ENCODE results near the gene GPR146. TPM values are rescaled to one million over a fixed set of nuclear protein-coding genes. Genes with fewer than 3 reads are reported as not detected.

The GPR146 gene
- total and polyA plus RNA-seq, 2 of the 4 experiments (the other 2 are of a cell fraction) = 2.2 to 3.4 TPM

GRCh38 chr7:1045069-1046063 lies 1.0 kb downstream of the GPR146 start:
- H2BK5ac ChIP-seq (ENCODE audit: low read depth, low read length, poor library complexity, severe bottlenecking) = no peak overlapping the region
- no peak overlapping the region for H4K5ac ChIP-seq (ENCODE audit: low read depth, low read length)
- H4K8ac ChIP-seq (ENCODE audit: low read depth in 2 of 2, low read length in 2 of 2) = no peak overlapping the region
- POLR2A ChIA-PET (ENCODE audit: unreplicated experiment) = no interaction called here
- peak overlapping the region; percentile 87 for H2AFZ ChIP-seq (replicated peaks; ENCODE audit: low read length, poor library complexity)
- intact Hi-C loops (cut with micrococcal nuclease) = loop anchor here (10.0 kb wide), 1 partner anchor 141 kb away; no protein-coding TSS in a partner anchor
- in situ Hi-C loops (cut with MboI; ENCODE audit: low sequenced_read_pairs) = no loop called here
- H2AK5ac ChIP-seq (ENCODE audit: low read depth, low read length) = peak overlapping the region; percentile 13; the same call in 1 of the 2 replicates
- H3K4ac ChIP-seq (ENCODE audit: low read depth, low read length) = no peak overlapping the region
- peaks cover 10 to 36% of the 10 kb centered on the region in 2 experiments; a peak in 3 of 4 replicates for H3K79me1 ChIP-seq (ENCODE audit: low read depth in 1 of 2, low read length in 2 of 2)
- peaks cover 24% of the 10 kb centered on the region; the same call in 1 of the 2 replicates for H4K20me1 ChIP-seq (ENCODE audit: insufficient read depth, low read length)
- no peak overlapping the region for H2BK120ac ChIP-seq (ENCODE audit: low read depth, low read length)
- H3K18ac ChIP-seq (ENCODE audit: low read depth, low read length) = no peak overlapping the region
- H4K91ac ChIP-seq (ENCODE audit: insufficient read depth, low read depth, low read length) = no peak overlapping the region
- H3K9ac ChIP-seq (ENCODE audit: low read depth, low read length) = peak overlapping the region; percentile 66
- H3K36me3 ChIP-seq (ENCODE audit: control insufficient read depth, insufficient read depth, low read length) = no peaks in the 10 kb centered on the region
- no peak overlapping the region for H2BK15ac ChIP-seq (ENCODE audit: low read depth, low read length)
- peaks cover 17% of the 10 kb centered on the region for H3K4me1 ChIP-seq (ENCODE audit: control insufficient read depth, insufficient read depth, low read length)
- CTCF ChIA-PET = interaction anchor here (0.6 to 1.1 kb wide), 3 partner anchors 9 to 52 kb away, joined by 3 to 4 read pairs (median 4); no protein-coding TSS in a partner anchor
- ATAC-seq (ENCODE audit: low read depth) (no peak), DNase-seq (no peak)
- dilution Hi-C loops (cut with HindIII; ENCODE audit: low sequenced_read_pairs, unreplicated experiment) = no loop called here
- peak overlapping the region; percentile 81 for H3K4me2 ChIP-seq (ENCODE audit: low read depth, low read length)
- no peak overlapping the region for H3K23ac ChIP-seq (ENCODE audit: low read depth, low read length)
- TF ChIP-seq RCOR1 (IDR thresholded peaks at IDR 0.05; ENCODE audit: insufficient replicate concordance, low read length) (no peak), CTCF (conservative IDR thresholded peaks at IDR 0.05; ENCODE audit: low read depth, low read length) (no peak), ELK1 (IDR thresholded peaks at IDR 0.05; ENCODE audit: borderline replicate concordance, low read depth, low read length) (no peak), RFX5 (IDR thresholded peaks at IDR 0.05; ENCODE audit: low read depth, low read length) (no peak), MAFK (IDR thresholded peaks at IDR 0.05; ENCODE audit: low read depth, low read length) (no peak), FOS (IDR thresholded peaks at IDR 0.05; ENCODE audit: low read depth, low read length) (no peak), POLR2A (IDR thresholded peaks at IDR 0.05; ENCODE audit: low read depth, low read length) (no peak), CEBPB (IDR thresholded peaks at IDR 0.05; ENCODE audit: low read depth, low read length) (no peak), SMC3 (IDR thresholded peaks at IDR 0.05; ENCODE audit: low read depth, low read length) (no peak), BHLHE40 (IDR thresholded peaks at IDR 0.05; ENCODE audit: low read depth, low read length) (no peak), RAD21 (IDR thresholded peaks at IDR 0.05; ENCODE audit: low read length) (no peak)
- peak overlapping the region; percentile 54 for H3K4me3 ChIP-seq (ENCODE audit: insufficient read depth, low read depth, low read length)
- no peak overlapping the region for H3K14ac ChIP-seq (replicated peaks; ENCODE audit: low read depth, low read length)
- no peaks in the 10 kb centered on the region for H3K9me3 ChIP-seq (ENCODE audit: control insufficient read depth, insufficient read depth, low read length)
- H2AK9ac ChIP-seq (replicated peaks; ENCODE audit: low read depth, low read length, poor library complexity) = peak overlapping the region; percentile 84
- WGBS, 2 experiments (ENCODE audit: extremely low coverage in 2 of 2, insufficient read length in 1 of 2) = 93% methylated on average over 3 of the region's 21 CpGs; no CpG with 5 or more reads in 1 of the 2 experiments
- no peak overlapping the region for H3K56ac ChIP-seq (ENCODE audit: extremely low read depth, insufficient read depth, low read length)
- no peak overlapping the region for H2BK20ac ChIP-seq (ENCODE audit: low read depth, low read length)
- no peak overlapping the region for H3K27ac ChIP-seq (ENCODE audit: insufficient read depth, low read length)
- H3K9me1 ChIP-seq (ENCODE audit: insufficient read depth, low read length) = peaks cover 3% of the 10 kb centered on the region; the same call in 1 of the 2 replicates
- no TSS peak for BruUV-seq (replicated peaks)
- H3K27me3 ChIP-seq (ENCODE audit: control insufficient read depth, insufficient read depth, low read length) = no peaks in the 10 kb centered on the region
